HG03575 (cell line): Measurements from ENCODE around the gene NRXN2.

ENCODE experiments used
- ATAC-seq: cut with Tn5 transposase; IDR thresholded peaks from one replicate; pipeline ENCODE4 v1.9.1; 2021; ENCODE audit not compliant: unreplicated experiment, insufficient number of reproducible peaks, low FRiP score; ENCODE audit errors: extremely low read depth

Gene NRXN2

GRCh38 chr11:64624883-64625481 is 98.0 kb downstream of the NRXN2 start:
- ATAC-seq = no peak

DNA sequence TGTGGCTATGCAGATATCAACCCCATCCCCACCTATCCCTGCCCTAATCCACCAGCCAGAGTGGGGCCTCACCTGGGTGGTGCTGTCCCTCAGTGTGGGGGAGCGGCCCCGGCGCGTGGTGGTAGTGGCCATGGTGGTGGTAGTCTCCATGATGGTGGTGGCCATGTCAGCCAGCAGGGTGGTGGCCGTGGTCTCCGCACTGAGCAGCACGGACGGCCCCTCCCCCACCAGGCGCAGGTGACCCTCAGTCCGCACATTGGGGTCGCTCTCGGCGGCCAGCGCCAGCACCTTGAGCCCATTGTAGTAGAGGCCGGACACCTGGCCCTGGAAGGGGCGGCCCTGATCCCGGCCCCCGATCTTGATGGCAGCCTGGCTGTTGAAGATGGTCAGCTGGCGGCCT is 100.3 kb downstream of the NRXN2 start:
- no peak for ATAC-seq

DNA sequence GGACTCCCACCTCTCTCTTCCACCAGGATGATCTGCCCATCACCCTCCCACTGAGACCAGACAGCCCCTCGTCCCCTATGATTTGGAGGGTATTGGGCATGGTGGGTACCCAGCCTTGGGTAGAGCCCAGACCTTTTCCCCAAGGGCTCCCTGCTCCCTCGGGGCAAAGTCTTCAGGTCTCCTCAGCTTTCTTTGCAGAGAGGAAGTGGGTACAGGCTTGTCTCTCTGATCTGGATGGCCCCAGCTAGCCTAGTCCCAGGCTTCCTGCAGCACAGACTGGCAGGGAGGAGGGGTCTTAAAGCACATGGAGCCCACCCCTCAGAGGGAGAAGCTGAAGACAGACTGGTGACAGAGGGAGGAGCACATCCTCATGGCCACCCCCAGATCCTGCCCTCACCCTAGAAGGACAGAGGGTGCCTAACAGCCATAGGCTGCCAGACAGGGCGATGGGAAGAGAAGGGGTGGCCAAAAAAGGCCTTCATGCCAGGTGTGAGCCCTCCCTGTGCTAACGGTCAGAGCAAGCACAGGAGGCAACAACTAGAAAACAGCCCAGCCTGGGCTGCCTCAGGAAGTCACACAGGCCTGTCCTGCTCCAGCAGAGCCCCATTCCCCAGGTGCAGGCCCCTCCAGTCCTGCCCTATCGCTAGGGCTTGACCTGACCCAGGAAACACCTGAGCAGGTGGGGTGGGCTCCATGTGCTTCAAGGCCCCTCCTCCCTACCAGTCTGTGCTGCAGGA is 101.5 kb downstream of the NRXN2 start:
- ATAC-seq = no peak

DNA sequence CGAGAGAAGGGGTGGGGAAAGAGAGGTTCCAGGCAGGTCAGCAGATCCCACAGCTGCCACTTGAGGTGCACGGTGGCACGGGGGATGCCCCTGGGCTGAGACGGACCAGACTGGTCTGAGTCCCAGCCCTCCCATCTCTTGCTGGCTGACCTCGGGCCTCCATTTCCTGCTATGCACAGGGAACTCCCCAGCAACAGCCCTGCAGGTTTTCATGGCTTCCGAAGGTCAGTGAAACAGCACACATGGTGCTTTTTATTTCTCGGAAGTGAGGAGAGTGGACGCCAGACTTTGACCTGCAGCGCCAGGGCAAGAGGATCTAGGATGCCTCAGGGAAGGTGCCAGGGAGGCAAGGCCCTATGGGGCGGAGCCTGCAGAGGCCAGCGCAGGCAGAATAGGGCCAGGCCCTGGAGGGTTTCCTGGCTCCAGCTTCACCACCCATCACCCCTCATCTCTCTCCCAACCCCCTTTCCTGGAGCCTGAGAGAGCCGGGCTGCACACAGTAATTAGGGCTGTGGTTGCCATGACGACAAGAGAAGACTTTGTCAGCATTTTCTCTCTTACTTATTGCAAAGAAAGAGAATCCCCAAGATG is 102.5 kb downstream of the NRXN2 start:
- ATAC-seq = no peak

- no peak for ATAC-seq
Measured at GRCh38 chr11:64619811-64620380, 103.1 kb downstream of the NRXN2 start.

DNA sequence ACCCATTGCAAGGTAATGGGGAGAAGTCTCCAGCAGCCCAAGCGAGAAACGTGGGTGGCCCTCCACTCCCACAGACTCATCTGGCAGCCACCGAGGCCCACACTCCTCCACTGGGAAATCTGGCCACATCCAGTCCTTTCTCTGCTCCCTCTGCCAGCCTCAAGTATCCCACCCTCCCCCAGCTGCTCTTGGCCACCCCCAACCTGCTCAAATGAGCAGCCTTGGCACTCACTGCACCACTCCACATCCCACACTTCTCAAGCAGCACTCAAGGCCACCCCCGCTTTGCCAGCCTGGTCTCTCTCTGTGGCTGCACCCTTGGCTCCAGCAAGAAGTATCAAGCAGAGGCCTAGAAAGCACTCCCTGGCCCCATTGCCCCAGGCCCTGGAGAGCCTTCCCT is 103.8 kb downstream of the NRXN2 start:
- ATAC-seq = no peak

- ATAC-seq = no peak
Measured at GRCh38 chr11:64616817-64617216, 106.2 kb downstream of the NRXN2 start.

DNA sequence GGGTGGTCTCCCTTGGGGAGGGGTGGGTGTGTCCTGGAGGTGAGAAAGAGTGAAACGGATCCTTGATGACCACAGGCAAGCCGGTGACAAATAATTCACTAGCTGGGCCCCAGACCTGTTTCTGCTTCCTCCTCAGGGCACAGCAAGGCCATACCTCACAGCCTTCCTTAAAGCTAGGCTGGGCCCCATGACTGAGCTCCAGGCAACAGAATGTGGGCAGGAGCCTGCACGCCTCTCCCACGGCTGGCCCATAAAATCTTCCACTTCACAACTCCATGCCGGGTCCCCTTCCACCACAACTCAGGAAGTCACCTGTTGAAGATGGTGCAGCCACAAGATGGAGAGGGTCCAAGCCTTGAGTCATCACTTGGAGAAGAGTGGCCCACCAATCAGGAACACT is 108.1 kb downstream of the NRXN2 start:
- no peak for ATAC-seq

DNA sequence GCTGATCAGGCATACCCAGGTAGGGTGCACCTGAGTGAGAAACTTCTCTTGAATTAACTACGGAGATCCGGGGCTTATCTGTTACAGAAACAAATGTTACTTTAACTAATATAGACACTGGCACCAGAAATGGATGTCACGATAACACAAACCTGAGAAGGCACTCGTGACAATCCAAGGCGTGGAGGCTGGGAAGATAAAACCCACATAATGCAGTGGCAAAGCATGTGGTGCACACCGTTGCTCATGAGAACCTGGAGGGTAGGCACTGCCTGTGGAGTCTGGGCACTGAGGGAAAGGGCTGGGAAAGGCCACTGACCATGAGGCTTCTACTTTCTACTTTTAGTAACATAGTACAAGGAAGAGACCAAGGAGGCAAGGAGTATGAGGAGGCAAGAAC is 109.3 kb downstream of the NRXN2 start:
- no peak for ATAC-seq

DNA sequence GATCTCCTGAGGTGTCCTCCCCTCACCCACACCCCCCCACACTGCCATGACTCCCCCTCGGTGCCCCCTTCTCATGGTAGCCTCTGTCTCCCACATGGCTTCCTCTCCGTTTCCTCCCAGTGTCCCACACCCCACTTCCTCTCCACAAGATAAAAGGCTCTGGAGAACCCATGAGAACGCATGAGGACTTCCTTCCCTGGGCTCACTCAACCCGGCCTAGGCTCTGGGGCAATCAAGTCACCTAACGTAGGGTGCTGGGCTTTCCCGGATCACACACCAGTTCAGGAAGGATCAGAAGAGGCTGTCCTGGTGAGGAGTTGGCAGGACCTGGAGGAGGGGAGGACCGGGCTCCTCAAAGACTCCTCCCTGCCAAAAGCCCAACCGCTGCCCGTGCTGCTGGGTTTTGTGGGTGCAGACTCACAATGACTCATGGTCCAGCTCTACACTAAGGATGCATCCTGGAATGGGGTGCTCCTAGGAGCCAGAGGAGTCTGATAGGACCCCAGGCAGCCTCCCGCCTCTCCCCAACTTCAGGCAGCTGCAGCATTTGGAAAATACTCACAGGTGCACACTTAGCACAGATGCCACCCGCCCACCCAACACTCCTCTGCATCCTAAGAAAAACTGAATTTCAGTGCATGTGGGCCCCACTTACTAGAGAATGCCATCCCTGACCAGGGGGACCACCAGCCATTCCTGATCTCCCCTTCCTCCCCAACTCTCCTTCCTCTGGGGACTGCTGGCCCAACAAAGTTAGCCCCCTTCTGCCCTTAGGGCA is 110.9 kb downstream of the NRXN2 start:
- ATAC-seq = no peak

DNA sequence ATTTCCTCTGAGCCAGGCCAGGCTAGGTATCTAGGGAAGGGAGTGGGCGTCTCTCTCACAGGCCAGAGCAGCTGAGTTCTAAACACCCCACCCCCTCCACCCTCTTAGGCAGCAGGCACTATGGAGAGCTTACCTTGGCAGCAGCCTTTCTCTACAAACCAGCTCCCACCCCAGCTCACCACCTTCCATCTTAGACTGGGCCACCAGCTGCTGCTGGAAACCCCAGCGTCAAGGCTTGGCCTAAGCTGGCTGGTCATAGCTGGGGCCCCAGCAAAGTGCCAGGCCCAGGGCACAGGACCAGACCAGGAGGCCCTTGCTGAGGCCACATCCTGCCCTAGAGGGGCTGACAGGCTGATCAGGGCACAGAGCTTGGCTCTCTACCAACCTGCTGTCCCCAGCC is 111.8 kb downstream of the NRXN2 start:
- ATAC-seq = no peak

DNA sequence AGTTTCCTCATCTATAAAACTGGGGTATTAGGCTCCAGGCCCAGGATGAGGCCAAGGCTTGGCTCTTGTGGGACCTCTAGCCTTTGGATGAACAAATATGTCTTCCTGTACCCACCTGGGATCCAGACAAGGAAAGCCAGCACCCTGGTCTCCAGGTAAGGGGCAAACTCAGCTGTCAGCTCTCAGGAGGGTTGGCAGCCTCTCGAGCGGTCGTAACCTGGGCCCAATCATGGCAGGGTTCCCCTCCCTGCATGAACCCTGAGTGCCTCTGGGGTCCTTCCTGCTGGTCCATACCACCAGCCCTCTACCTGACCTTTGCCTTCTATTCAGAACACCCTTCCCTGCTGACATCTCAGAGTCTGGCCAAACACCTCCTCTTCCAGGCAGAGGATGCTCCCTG is 112.4 kb downstream of the NRXN2 start:
- no peak for ATAC-seq

- ATAC-seq = no peak
Measured at GRCh38 chr11:64609436-64610047, 113.5 kb downstream of the NRXN2 start.

GRCh38 chr11:64608636-64609035 is 114.4 kb downstream of the NRXN2 start:
- no peak for ATAC-seq

- ATAC-seq = no peak
Measured at GRCh38 chr11:64608046-64608445, 115.0 kb downstream of the NRXN2 start.

DNA sequence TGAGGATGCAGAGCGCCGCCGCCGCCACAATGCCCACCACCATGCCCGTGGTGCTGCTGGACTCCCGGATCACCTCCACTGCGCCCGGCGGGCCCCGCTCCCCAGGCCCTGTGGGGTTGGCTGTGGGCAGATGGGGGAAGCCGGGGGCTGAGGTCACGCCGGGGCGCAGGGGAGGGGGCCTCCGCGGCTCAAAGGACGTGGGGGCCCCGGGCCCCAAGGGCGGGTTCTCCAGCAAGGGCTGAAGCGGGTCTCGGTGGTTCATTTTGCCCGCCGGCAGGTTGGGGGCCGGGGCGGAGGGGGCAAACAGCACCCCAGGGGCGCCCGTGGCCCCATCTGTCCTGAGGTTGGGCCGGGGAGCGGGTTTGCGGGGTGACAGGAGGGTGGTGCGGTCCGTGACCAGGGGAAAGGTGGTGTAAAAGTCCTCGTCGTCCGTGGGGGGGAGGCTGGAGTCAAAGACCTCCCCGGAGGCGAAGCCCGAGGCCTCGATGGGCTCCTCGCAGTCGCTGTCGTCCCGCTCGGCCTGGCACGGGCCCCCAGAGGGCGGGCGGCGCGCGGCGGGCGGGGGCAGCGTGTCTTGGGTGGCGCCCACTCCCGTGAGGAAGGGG is 115.5 kb downstream of the NRXN2 start:
- no peak for ATAC-seq

GRCh38 chr11:64606796-64607380 is 116.1 kb downstream of the NRXN2 start:
- no peak for ATAC-seq
